ENCODE data around the gene DAB2IP.
"Not testable (repeated sequence)": the region's sequence is repeated elsewhere in the genome, so short reads cannot be mapped to it uniquely, and the experiment has no call there.

DAB2IP gene

GRCh38 chr9:121785673-121786542 lies 134.5 kb downstream of the DAB2IP start:
- DNase-seq (ENCODE audit: low read depth in 2 of 2, low spot score in 1 of 2) = no peak

DNA sequence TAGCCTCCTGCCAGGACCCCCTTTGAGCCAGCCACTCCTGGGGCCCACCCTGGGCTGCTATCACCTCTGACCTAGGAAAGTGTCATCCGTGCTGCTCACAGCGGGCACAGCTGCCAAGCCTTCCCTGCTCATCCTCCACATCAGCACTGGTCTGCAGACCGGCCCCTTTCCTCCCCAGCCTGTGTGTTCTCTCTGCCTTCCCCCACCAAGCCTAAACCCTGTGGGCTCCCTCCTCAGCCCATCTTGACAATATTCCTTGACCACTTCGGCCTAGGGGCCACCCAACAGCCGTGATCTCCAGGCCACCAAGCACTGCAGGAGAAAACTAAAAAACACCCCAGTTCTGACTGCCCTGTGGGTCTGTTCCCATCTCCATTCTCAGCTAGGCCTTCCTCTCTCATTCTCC lies 135.1 kb downstream of the DAB2IP start:
- DNase-seq (ENCODE audit: low read depth in 2 of 2, low spot score in 1 of 2) = no peak

DNA sequence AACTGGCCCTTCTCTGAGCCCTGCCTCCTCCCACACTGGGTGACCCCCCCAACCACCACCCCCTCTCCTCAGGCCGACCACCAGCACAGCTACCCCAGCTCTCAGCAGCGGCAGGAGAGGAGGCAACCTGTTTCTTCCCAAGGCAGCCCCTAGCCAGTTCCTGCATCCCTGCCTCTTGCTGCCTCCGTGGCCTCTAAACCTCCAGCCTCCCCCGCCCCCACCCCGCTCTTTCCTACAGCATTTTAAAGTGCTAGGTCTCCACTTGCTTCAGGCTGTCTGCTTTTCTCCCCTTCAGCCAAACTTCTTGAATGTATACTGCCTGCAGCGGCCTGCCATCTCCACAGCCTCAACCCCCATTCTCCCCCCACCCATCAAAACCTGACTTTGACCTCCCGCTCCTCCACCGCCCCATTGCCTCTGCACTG lies 135.6 kb downstream of the DAB2IP start:
- no peak for DNase-seq (ENCODE audit: low read depth in 2 of 2, low spot score in 1 of 2)

GRCh38 chr9:121788686-121789366 lies 137.4 kb downstream of the DAB2IP start:
- DNase-seq (ENCODE audit: low read depth in 2 of 2, low spot score in 1 of 2) = no peak

GRCh38 chr9:121790841-121791240 lies 139.4 kb downstream of the DAB2IP start:
- no peak for DNase-seq (ENCODE audit: low read depth in 2 of 2, low spot score in 1 of 2)

DNA sequence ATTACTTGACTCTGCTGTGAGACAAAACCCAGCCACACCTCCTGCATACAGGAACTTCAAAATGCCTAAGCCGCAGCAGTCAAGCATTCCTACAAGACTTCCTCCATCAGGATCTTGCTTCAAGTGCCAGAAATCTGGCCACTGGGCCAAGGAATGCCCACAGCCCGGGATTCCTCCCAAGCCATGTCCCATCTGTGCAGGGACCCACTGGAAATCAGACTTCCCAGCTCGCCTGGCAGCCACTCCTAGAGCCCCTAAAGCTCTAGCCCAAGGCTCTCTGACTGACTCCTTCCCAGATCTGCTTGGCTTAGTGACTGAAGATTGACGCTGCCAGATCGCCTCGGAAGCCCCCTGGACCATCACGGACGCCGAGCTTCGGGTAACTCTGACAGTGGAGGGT lies 141.0 kb downstream of the DAB2IP start:
- DNase-seq (ENCODE audit: low read depth in 2 of 2, low spot score in 1 of 2) = not testable (repeated sequence)

GRCh38 chr9:121794334-121794733 lies 142.9 kb downstream of the DAB2IP start:
- DNase-seq (ENCODE audit: low read depth in 2 of 2, low spot score in 1 of 2) = not testable (repeated sequence)

- DNase-seq (ENCODE audit: low read depth in 2 of 2, low spot score in 1 of 2) = no peak
Observed at GRCh38 chr9:121797081-121797480, 145.6 kb downstream of the DAB2IP start.

DNA sequence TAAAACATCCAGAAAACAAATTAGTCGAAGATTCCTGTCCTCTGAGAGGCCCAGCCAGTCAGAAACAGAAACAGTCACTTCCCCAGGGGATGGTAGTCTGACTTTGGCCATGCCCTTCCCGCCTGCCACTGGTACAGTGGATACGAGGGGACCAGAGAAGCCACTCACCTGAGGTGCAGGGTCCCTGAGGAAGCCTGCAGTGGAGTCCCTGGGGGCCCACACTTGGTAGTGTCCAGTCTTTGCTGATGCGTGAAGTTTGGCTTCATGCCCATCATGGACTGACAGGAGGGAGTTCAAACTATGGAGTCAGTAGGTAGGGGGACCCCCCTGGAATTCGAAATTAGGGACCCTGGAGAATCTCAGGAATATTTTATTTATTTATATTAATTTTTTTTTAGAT lies 147.5 kb downstream of the DAB2IP start:
- DNase-seq (ENCODE audit: low read depth in 2 of 2, low spot score in 1 of 2) = no peak

DNA sequence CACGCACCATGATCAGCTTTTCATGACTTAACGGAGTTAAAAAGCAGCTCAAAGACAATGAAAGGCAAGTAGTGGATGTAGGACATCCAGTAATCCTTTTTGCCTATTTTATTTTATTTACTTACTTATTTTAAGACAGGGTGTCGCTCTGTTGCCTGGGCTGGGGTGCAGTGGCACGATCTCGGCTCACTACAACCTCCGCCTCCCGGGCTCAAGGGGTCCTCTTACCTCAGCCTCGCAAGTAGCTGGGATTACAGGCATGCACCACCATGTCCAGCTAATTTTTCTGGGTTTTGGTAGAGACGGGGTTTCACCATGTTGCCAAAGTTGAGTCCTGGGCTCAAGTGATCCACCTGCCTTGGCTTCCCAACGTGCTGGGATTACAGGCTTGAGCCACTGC lies 148.9 kb downstream of the DAB2IP start:
- no peak for DNase-seq (ENCODE audit: low read depth in 2 of 2, low spot score in 1 of 2)

DNA sequence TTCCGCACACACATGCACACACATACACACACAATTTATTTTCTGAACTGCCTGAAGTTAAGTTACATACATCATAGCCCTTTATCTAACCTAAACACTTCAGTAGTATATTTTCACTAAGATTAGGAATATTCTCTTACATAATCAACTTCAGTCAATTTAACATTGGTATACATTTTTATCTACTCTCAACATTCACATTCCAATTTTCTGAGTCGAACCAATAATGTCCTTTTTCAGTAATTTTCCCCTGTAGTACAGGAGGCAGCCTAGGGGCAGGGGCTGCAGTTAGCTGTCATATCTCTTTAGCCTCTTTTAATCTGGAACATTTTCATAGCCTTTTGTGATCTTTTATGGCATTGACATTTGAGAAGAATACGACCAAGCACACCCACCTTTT lies 150.1 kb downstream of the DAB2IP start:
- DNase-seq (ENCODE audit: low read depth in 2 of 2, low spot score in 1 of 2) = no peak

- DNase-seq (ENCODE audit: low read depth in 2 of 2, low spot score in 1 of 2) = no peak
Observed at GRCh38 chr9:121802753-121803152, 151.3 kb downstream of the DAB2IP start.

DNA sequence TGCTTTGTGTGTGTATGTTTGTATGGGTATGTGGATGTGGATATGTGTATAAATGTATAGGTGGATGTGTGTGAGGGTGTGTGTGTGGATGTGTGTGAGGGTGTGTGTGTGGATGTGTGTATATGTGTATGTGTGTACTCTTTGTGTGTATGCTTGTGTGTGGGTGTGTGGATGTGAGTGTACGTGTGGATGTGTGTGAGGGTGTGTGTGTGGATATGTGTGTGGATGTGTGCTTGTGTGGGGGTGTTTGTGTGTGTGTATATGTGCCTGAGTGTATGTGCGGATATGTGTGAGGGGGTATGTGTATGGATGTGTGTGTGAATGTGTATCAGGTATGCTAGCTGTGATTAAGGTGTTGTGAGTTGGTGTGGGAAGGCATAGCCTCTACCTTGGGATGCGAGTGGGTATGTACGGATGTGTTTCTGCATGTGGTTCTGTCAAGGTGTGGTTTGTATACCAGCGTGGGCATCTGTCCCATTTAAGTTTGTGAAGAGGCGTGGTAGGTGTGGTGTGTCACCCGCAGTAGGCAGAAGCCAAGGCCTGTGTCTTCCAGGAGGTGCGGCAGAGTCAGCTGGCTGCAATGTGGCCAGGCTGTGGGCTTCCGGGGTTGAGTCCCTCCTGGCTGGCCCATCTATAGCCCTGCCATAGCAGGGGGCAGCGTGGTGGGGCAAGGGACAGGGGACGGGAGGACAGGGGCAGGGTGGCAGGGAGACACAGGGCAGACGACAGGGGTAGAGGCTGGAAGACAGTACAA lies 155.8 kb downstream of the DAB2IP start:
- DNase-seq (ENCODE audit: low read depth in 2 of 2, low spot score in 1 of 2) = no peak

DNA sequence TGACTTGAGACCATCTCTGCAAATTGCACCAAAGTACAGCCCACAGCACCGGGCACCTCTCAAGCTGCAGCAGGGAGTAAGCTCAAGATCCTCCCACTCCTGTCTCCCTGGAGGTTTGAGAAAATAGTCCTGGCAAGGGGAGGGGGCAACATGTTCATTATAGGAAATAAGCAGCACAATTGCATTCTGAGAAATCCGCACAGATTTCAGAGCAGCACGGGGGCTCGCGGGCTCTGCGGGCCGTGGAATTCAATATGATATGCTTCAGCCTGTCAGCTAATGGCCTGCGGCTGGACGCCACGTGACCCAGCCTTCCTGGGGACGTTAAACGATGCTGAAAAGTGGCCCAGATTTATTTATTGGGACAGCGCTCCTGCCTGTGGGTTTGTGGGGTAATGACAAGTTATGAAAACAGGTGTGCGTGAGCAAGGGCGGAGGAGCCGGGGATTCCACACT lies 156.4 kb downstream of the DAB2IP start:
- DNase-seq (ENCODE audit: low read depth in 2 of 2, low spot score in 1 of 2) = no peak

DNA sequence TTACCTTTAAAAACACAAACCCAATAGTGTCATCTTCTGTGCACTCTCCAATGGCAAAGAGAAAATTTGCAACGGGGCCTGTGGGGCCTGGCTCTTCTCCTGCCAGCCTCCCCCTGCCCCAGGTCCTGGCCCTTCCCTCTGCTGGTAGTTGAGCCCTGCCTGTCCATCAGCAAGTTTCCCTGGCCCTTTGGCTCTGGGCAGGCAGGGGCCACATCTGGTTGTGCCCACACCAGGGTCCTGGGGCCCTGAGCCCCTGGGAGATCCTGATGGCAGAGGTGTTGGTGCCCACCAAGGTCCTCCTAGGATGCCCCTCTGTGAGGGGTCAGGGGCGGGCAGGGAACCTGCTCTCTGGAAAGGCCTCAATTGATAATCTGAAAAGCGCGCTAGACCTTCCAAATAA lies 157.3 kb downstream of the DAB2IP start:
- no peak for DNase-seq (ENCODE audit: low read depth in 2 of 2, low spot score in 1 of 2)

GRCh38 chr9:121809356-121810050 lies 158.1 kb downstream of the DAB2IP start:
- DNase-seq (ENCODE audit: low read depth in 2 of 2, low spot score in 1 of 2) = no peak

DNA sequence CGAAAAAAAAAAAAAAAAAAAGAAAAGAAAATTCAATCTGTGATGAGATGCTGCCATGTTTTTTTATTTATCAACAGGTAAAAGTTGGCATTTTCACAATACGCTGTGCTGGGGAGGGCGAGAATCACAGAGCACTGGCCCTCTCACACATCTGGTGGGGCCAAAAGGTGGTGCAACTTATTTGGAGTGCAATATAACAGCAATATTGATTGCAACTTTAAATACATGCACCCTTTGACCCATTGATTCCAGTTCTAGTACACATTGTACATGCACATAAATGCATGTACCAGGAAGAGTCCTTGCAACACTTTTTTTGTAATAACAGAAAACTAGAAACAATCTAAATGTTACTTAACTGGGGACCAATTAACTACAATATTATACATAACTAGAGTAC lies 159.1 kb downstream of the DAB2IP start:
- DNase-seq (ENCODE audit: low read depth in 2 of 2, low spot score in 1 of 2) = no peak

DNA sequence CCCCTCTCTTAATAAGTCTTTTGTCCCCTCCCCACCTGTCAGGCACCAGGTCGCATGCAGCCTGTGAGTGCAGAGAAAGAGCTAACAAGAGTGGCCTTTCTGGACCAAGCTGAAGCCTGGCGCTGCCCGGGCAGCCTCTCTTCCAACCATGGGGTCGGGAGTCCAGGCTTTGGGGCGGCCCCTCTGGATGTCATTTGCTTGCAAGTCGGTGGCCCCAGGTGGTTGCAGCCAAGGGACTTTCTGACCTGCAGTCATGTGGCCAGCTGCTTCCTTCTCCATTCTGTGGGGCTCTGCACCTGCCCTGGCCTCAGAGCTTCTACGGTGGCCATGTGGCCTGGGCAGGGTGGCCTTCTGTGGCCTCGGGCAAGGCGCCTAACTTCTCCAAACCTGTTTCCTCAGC lies 159.7 kb downstream of the DAB2IP start:
- no peak for DNase-seq (ENCODE audit: low read depth in 2 of 2, low spot score in 1 of 2)

- DNase-seq (ENCODE audit: low read depth in 2 of 2, low spot score in 1 of 2) = no peak
Observed at GRCh38 chr9:121811751-121812150, 160.3 kb downstream of the DAB2IP start.

DNA sequence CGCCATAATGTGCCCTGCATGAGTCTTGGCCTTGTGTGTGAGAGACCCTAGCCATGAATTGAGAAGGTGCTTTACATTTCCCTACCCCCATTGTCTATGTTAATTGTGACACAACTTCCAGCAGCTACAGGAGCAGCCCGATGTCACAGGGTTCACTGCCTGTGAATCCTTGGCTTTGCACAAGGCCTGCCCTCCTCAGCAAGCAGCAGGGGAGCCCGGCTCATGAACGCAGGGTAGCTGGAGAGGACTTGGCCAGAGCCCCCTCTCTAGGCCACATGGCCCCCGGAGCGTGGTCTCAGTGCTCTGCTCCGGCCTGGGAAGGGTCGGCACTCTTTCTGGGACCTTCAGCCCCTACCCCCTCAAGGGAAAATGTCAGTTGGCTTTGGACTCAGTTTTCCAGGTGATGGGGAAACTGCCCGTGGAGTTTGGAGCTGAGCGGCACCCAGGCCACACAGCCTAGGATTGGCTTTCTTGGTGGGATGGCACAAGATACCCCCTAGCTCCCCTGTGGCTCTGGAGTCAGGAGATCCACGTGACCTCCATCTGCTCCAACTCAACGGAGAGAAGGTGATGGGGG lies 160.8 kb downstream of the DAB2IP start:
- DNase-seq (ENCODE audit: low read depth in 2 of 2, low spot score in 1 of 2) = no peak
